Activated T-helper 1 cell treated with anti-CD3 and anti-CD28 coated beads, Interleukin-2, amount 50 U/mL, for 16 hours (primary cell): ENCODE measurements around the gene INPP4B.
"Not testable (repeated sequence)": the region's sequence is repeated elsewhere in the genome, so short reads cannot be mapped to it uniquely, and the experiment has no call there.

Experiments used
- DNase-seq, 2 donors: peaks; one replicate each; pipeline ENCODE4 v3.0.0-alpha.2; 2020; ENCODE audit warnings: low read depth in 1 of 2, low spot score in 1 of 2

Gene INPP4B

GRCh38 chr4:142826503-142827241 lies 19.4 kb downstream of the INPP4B start:
- DNase-seq, result no peak

- no peak for DNase-seq
Observed at GRCh38 chr4:142824368-142824767, 21.7 kb downstream of the INPP4B start.

GRCh38 chr4:142823796-142824195 lies 22.3 kb downstream of the INPP4B start:
- DNase-seq, result no peak

- no peak for DNase-seq
Observed at GRCh38 chr4:142818476-142818875, 27.6 kb downstream of the INPP4B start.

GRCh38 chr4:142818031-142818430 lies 28.1 kb downstream of the INPP4B start:
- no peak for DNase-seq

- no peak for DNase-seq
Observed at GRCh38 chr4:142817442-142817841, 28.7 kb downstream of the INPP4B start.

- DNase-seq, result no peak
Observed at GRCh38 chr4:142815834-142816233, 30.3 kb downstream of the INPP4B start.

DNA sequence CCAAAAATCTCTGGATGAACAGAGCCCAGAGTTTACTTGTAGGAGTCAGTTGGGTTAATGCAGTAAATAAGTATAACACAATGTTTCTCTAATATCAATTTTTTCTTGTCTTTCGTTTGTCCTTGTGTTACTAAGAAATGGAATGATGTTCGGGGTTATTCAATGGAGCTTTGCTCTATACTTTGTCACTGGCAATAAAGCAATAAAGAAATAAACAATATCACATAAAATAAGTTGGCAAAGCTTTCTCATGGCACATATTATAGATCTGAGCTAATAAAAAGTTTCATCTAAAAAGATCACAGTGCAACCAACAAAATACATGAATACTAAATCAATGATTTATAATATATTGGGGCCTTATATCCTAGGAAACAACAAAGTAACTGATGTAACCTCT lies 32.7 kb downstream of the INPP4B start:
- no peak for DNase-seq

DNA sequence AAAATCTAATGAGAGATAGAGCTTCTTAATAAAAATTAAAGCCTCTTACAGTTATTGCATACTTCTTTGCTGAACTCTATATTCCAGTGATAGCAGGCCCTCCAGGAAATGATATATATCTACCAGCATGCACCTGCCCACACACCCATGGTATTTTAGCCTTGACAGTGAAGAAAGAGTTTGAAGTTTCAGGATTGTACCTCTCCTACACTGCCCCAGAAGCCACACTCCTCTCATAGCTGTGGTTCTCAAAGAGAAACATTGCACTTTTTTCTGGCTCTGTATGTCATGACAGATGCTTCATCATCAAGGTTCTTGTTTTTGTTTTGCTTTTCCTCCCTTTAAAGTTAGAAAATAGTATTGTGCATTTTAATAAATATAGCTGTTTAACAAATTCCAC lies 34.0 kb downstream of the INPP4B start:
- no peak for DNase-seq

GRCh38 chr4:142811034-142811433 lies 35.1 kb downstream of the INPP4B start:
- no peak for DNase-seq

GRCh38 chr4:142809559-142809958 lies 36.5 kb downstream of the INPP4B start:
- DNase-seq, result no peak

GRCh38 chr4:142803879-142804278 lies 42.2 kb downstream of the INPP4B start:
- DNase-seq, result not testable (repeated sequence)

DNA sequence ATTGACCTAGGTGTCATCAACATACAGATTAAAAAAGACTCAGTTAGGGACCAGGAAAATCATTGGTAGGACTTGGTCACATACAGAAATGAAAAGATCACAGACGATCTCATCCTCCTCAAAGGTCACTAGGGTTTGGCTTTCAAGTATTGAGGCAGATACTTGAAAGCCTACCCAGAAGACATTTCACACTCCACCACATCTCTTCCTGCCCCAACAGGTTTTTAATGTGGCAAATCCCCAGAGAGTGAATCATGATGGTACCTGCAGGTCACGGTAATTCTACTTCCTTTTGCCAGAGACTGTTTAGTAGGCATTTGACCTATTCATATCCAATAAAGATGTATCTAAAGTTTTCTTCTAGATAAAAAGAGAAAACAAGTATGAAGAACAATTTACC lies 44.1 kb downstream of the INPP4B start:
- no peak for DNase-seq

DNA sequence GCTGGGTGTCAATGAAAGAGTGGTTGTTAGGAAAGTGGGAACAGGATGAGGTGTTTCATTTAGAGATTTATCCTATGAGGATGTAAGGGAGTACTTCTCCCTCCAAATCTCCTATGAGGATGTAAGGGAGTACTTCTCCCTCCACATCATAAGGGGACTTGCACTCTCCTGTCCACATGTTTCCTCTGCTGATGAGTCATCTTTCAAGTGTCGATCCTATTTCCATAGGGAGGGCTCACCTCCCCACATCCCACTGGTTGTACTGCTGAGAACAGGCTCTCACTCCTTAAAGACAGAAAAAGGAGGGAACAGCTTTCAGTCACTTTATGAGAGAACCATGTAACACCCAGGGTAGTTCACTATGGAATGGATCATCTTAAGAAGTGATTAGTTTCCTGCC lies 65.0 kb downstream of the INPP4B start:
- DNase-seq, result no peak

DNA sequence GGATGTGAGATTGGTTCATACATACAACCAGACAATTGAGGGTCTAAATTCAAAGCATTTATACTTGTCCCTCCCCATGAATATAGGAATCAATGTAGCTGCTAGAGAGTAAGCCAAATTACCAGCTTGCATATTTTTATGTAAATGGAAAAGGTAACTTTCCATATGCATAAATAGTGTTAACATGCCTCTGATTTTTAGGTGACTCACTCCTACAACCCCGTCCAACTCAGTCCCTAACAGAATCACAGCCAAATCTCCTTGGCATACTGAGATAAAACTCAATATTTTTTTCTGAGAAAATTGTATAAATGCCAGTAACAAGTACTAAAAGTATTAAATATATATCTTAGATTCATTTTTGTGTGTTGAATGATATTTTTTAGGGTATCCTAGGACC lies 67.2 kb downstream of the INPP4B start:
- DNase-seq, result no peak

- no peak for DNase-seq
Observed at GRCh38 chr4:142778430-142778829, 67.7 kb downstream of the INPP4B start.

GRCh38 chr4:142777045-142777743 lies 68.9 kb downstream of the INPP4B start:
- DNase-seq, result no peak

DNA sequence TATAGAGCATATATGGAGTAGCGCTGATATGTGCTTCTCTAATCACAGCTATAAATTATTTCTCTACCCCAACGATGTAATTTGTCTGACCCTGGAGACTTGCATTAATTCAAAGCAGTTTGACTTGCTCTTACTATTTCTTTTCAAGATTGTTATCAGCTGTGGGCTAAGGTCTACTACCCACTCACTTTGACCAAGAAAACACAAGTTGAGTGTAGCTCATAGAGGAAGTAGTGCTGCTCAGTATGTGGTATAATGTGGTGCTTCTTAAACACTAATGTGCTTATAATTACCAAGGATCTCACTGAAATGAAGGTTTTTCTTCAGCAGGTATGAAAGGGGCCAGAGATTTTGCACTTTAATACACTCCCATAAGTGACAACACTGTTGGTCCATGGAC lies 70.1 kb downstream of the INPP4B start:
- no peak for DNase-seq

GRCh38 chr4:142773505-142773904 lies 72.6 kb downstream of the INPP4B start:
- DNase-seq, result no peak

GRCh38 chr4:142762280-142762679 lies 83.8 kb downstream of the INPP4B start:
- DNase-seq, result no peak

GRCh38 chr4:142752202-142752786 lies 93.8 kb downstream of the INPP4B start:
- DNase-seq, result no peak

- no peak for DNase-seq
Observed at GRCh38 chr4:142743121-142743825, 102.8 kb downstream of the INPP4B start.
